ENCODE measurements around the gene SLC25A21. TPM values are rescaled to one million over a fixed set of nuclear protein-coding genes. Genes with fewer than 3 reads are reported as not detected.

The SLC25A21 gene
- polyA plus RNA-seq, 1 experiment: 1.5 TPM

- peaks cover 92% of the 10 kb centered on the region for H3K27me3 ChIP-seq (ENCODE audit: control insufficient read depth, insufficient read depth, low read length)
- no peak overlapping the region for H3K4me3 ChIP-seq (ENCODE audit: low read depth, low read length)
- H3K9me3 ChIP-seq (ENCODE audit: control insufficient read depth, insufficient read depth, low read length): peaks cover 36% of the 10 kb centered on the region
- ChIA-PET CTCF (interaction anchor here (0.6 to 3.3 kb wide), 5 partner anchors 9 to 496 kb away, joined by 3 to 11 read pairs (median 4); no protein-coding TSS in a partner anchor), POLR2A (no interaction called here)
- TF ChIP-seq CTCF (IDR thresholded peaks at IDR 0.05; ENCODE audit: low read depth, low read length): no peak
- H3K27ac ChIP-seq (ENCODE audit: low read depth, low read length): no peak overlapping the region
- DNase-seq (ENCODE audit: low read depth, low spot score): no peak
Observed at GRCh38 chr14:36656687-36657398, 515.6 kb downstream of the SLC25A21 start.

GRCh38 chr14:36655963-36656686, 516.3 kb downstream of the SLC25A21 start:
- ChIA-PET CTCF (interaction anchor here (1.6 to 3.3 kb wide), 3 partner anchors 8 to 494 kb away, joined by 4 to 11 read pairs (median 8); no protein-coding TSS in a partner anchor), POLR2A (no interaction called here)
- DNase-seq (ENCODE audit: low read depth, low spot score): no peak
- H3K27ac ChIP-seq (ENCODE audit: low read depth, low read length): no peak overlapping the region
- peaks cover 85% of the 10 kb centered on the region for H3K27me3 ChIP-seq (ENCODE audit: control insufficient read depth, insufficient read depth, low read length)
- TF ChIP-seq CTCF (IDR thresholded peaks at IDR 0.05; ENCODE audit: low read depth, low read length): peak; percentile 21
- H3K9me3 ChIP-seq (ENCODE audit: control insufficient read depth, insufficient read depth, low read length): peaks cover 30% of the 10 kb centered on the region
- no peak overlapping the region for H3K4me3 ChIP-seq (ENCODE audit: low read depth, low read length)

GRCh38 chr14:36655571-36655962, 516.8 kb downstream of the SLC25A21 start:
- Histone ChIP-seq H3K9me3 (ENCODE audit: control insufficient read depth, insufficient read depth, low read length) (peaks cover 26% of the 10 kb centered on the region), H3K27ac (ENCODE audit: low read depth, low read length) (no peak overlapping the region), H3K4me3 (ENCODE audit: low read depth, low read length) (no peak overlapping the region), H3K27me3 (ENCODE audit: control insufficient read depth, insufficient read depth, low read length) (peaks cover 80% of the 10 kb centered on the region)
- TF ChIP-seq CTCF (IDR thresholded peaks at IDR 0.05; ENCODE audit: low read depth, low read length): no peak
- ChIA-PET CTCF (interaction anchor here (0.7 to 3.3 kb wide), 5 partner anchors 8 to 543 kb away, joined by 3 to 11 read pairs (median 4); no protein-coding TSS in a partner anchor), POLR2A (no interaction called here)
- DNase-seq (ENCODE audit: low read depth, low spot score): no peak

GRCh38 chr14:36654794-36655381, 517.5 kb downstream of the SLC25A21 start:
- peaks cover 79% of the 10 kb centered on the region for H3K27me3 ChIP-seq (ENCODE audit: control insufficient read depth, insufficient read depth, low read length)
- DNase-seq (ENCODE audit: low read depth, low spot score): no peak
- H3K27ac ChIP-seq (ENCODE audit: low read depth, low read length): no peak overlapping the region
- H3K9me3 ChIP-seq (ENCODE audit: control insufficient read depth, insufficient read depth, low read length): peaks cover 26% of the 10 kb centered on the region
- no peak overlapping the region for H3K4me3 ChIP-seq (ENCODE audit: low read depth, low read length)
- CTCF ChIA-PET: interaction anchor here (0.7 to 3.3 kb wide), 3 partner anchors 12 to 543 kb away, joined by 3 to 11 read pairs (median 3); no protein-coding TSS in a partner anchor
- POLR2A ChIA-PET: no interaction called here
- TF ChIP-seq CTCF (IDR thresholded peaks at IDR 0.05; ENCODE audit: low read depth, low read length): no peak
